ENCODE results near the gene SCN3A.

DNA sequence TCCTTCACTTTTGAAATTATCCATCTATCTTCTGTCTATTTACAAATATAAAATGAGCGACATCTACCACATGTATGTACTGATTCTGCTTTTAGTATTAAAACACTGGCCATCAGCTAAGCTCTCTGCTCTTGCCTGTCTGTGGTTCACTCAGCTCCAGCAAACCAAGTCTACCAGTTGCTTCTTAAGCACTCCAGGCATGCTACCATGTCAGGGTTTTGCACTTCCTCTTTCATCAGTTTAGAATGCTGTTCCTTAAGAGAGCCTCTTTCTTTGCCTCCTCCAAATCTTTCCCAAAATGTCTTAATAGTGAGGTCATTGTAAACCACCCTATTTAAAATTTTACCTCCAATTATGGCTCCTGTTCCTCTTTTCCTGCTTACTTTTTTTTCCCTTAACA lies 59.5 kb downstream of the SCN3A start:
- no peak for TF ChIP-seq RAD21 (conservative IDR thresholded peaks at IDR 0.05 in 1 of 2, IDR thresholded peaks at IDR 0.05 in 1 of 2)
- no peak for TF ChIP-seq CTCF (IDR thresholded peaks at IDR 0.05)
- no peak for TF ChIP-seq POLR2A (IDR thresholded peaks at IDR 0.05; ENCODE audit: low read length)
- TF ChIP-seq GATA3 (IDR thresholded peaks at IDR 0.05; ENCODE audit: borderline replicate concordance): no peak
- no peak for TF ChIP-seq EP300 (IDR thresholded peaks at IDR 0.05)

All from A549 (cell line).